ENCODE results near the gene MAMDC4. TPM values are rescaled to one million over a fixed set of nuclear protein-coding genes. Genes with fewer than 3 reads are reported as not detected.

MAMDC4 gene
- total RNA-seq, 1 donor from 2014 or later = 36.7 TPM

- Mint-ChIP-seq H3K27ac (no peak overlapping the region), H3K4me3 (ENCODE audit: low read depth) (no peak overlapping the region), H3K4me1 (ENCODE audit: low read depth) (peaks cover 12% of the 10 kb centered on the region), H3K9me3 (ENCODE audit: low read depth) (no peaks in the 10 kb centered on the region), H3K36me3 (ENCODE audit: insufficient read depth) (peaks cover 30% of the 10 kb centered on the region), H3K27me3 (no peaks in the 10 kb centered on the region)
- TF ChIP-seq CTCF (IDR thresholded peaks at IDR 0.05; ENCODE audit: unreplicated experiment) = no peak
- DNase-seq (ENCODE audit: low spot score, unreplicated experiment) = no peak
These were observed 37.3 kb upstream of the MAMDC4 start for GRCh38 chr9:136814725-136815421.

- H3K4me1 Mint-ChIP-seq (ENCODE audit: low read depth) = peaks cover 8% of the 10 kb centered on the region
- no peaks in the 10 kb centered on the region for H3K27me3 Mint-ChIP-seq
- H3K4me3 Mint-ChIP-seq (ENCODE audit: low read depth) = no peak overlapping the region
- H3K9me3 Mint-ChIP-seq (ENCODE audit: low read depth) = no peaks in the 10 kb centered on the region
- H3K36me3 Mint-ChIP-seq (ENCODE audit: insufficient read depth) = peaks cover 28% of the 10 kb centered on the region
- DNase-seq (ENCODE audit: low spot score, unreplicated experiment) = no peak
- TF ChIP-seq CTCF (IDR thresholded peaks at IDR 0.05; ENCODE audit: unreplicated experiment) = no peak
- no peak overlapping the region for H3K27ac Mint-ChIP-seq
These were observed 36.7 kb upstream of the MAMDC4 start for GRCh38 chr9:136815422-136815782.

- no peak for TF ChIP-seq CTCF (IDR thresholded peaks at IDR 0.05; ENCODE audit: unreplicated experiment)
- H3K36me3 Mint-ChIP-seq (ENCODE audit: insufficient read depth) = peaks cover 8% of the 10 kb centered on the region
- no peak for DNase-seq (ENCODE audit: low spot score, unreplicated experiment)
- peaks cover 8% of the 10 kb centered on the region for H3K27me3 Mint-ChIP-seq
- peak overlapping the region; percentile 16 for H3K27ac Mint-ChIP-seq
- peaks cover 9% of the 10 kb centered on the region for H3K4me1 Mint-ChIP-seq (ENCODE audit: low read depth)
- no peaks in the 10 kb centered on the region for H3K9me3 Mint-ChIP-seq (ENCODE audit: low read depth)
- H3K4me3 Mint-ChIP-seq (ENCODE audit: low read depth) = peak overlapping the region; percentile 57
These were observed 30.9 kb upstream of the MAMDC4 start for GRCh38 chr9:136820971-136821825.

- H3K9me3 Mint-ChIP-seq (ENCODE audit: low read depth) = no peaks in the 10 kb centered on the region
- DNase-seq (ENCODE audit: low spot score, unreplicated experiment) = no peak
- H3K4me3 Mint-ChIP-seq (ENCODE audit: low read depth) = no peak overlapping the region
- peaks cover 7% of the 10 kb centered on the region for H3K36me3 Mint-ChIP-seq (ENCODE audit: insufficient read depth)
- peaks cover 8% of the 10 kb centered on the region for H3K27me3 Mint-ChIP-seq
- H3K27ac Mint-ChIP-seq = no peak overlapping the region
- no peak for TF ChIP-seq CTCF (IDR thresholded peaks at IDR 0.05; ENCODE audit: unreplicated experiment)
- peaks cover 9% of the 10 kb centered on the region for H3K4me1 Mint-ChIP-seq (ENCODE audit: low read depth)
These were observed 30.2 kb upstream of the MAMDC4 start for GRCh38 chr9:136821826-136822544.

All from progenitor cell of endocrine pancreas (in vitro differentiated cells).